Measurements from ENCODE around the gene KIAA0232.

- TF ChIP-seq CTCF (optimal IDR thresholded peaks at IDR 0.05 in 1 of 3, IDR thresholded peaks at IDR 0.05 in 1 of 3, conservative IDR thresholded peaks at IDR 0.05 in 1 of 3; ENCODE audit: extremely low read depth in 1 of 3, insufficient read depth in 2 of 3, low read length in 3 of 3): no peak
- no peak for TF ChIP-seq EZH2 (IDR thresholded peaks at IDR 0.05; ENCODE audit: low read length)
These were observed 137.6 kb downstream of the KIAA0232 start for GRCh38 chr4:6920171-6920570.

All from keratinocyte (primary cell).